Dermis lymphatic vessel endothelial cell (primary cell): ENCODE measurements around the gene WT1. TPM values are rescaled to one million over a fixed set of nuclear protein-coding genes. Genes with fewer than 3 reads are reported as not detected.

ENCODE experiments used
- total RNA-seq: library from RNA; depleted of rRNA; stranded (reverse); fragments of >200 nt; gene quantifications from 2 replicates; pipeline ENCODE4 v1.2.1, GENCODE V29; 2014

The WT1 gene
- not detected in 2 replicates for total RNA-seq

DNA sequence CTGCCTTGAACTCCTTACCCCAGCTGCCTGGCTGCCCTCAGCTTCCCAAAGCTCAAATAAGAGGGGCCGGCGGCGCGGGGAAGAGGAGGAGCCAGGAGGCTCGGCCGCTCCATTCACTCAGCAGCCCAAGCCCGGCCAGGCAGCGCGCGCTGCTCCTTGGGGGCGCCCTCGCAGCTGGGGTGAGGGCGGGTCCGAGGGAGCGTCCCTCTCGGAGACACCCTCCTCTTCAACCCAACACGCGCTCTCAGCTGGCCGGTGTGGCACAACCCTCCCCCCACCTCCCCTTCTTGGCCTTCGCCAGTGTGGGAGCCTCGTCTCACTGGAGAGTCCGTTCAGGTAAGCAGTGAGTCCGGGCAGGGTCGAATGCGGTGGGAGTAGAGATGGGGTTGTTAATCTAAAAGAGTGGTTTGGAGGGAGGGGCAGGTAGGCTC lies at the start of gene WT1:
Gene WT1, minus strand, starts transcription at position 29 of the 431 bp plus-strand sequence.

Other genes starting within 250 kb of the WT1 start
- 337 and 461 TPM in 2 replicates for gene EIF3M, start 148.3 kb upstream of the WT1 start, total RNA-seq